GM19240 (cell line): Measurements from ENCODE around the gene SLC16A2.

Experiments used
- DNase-seq: peaks from one replicate; pipeline ENCODE4 v3.0.0; 2011; ENCODE audit warnings: low spot score; ENCODE audit not compliant: insufficient read length

Gene SLC16A2

GRCh38 chrX:74535408-74536151 lies 114.3 kb downstream of the SLC16A2 start:
- DNase-seq = peak; percentile 7

- DNase-seq = peak; percentile 14
Measured at GRCh38 chrX:74536152-74536831, 115.0 kb downstream of the SLC16A2 start.

- DNase-seq = no peak
Measured at GRCh38 chrX:74536832-74537371, 115.6 kb downstream of the SLC16A2 start.

GRCh38 chrX:74540635-74541249 lies 119.4 kb downstream of the SLC16A2 start:
- DNase-seq = no peak

GRCh38 chrX:74545880-74546523 lies 124.7 kb downstream of the SLC16A2 start:
- no peak for DNase-seq

- no peak for DNase-seq
Measured at GRCh38 chrX:74546984-74547383, 125.7 kb downstream of the SLC16A2 start.

GRCh38 chrX:74550295-74550802 lies 129.1 kb downstream of the SLC16A2 start:
- DNase-seq = peak; percentile 24

- no peak for DNase-seq
Measured at GRCh38 chrX:74551934-74552333, 130.6 kb downstream of the SLC16A2 start.

- no peak for DNase-seq
Measured at GRCh38 chrX:74557378-74557777, 136.1 kb downstream of the SLC16A2 start.

GRCh38 chrX:74578137-74578536 lies 156.8 kb downstream of the SLC16A2 start:
- DNase-seq = no peak

- DNase-seq = no peak
Measured at GRCh38 chrX:74579597-74580198, 158.4 kb downstream of the SLC16A2 start.
